Type B pancreatic cell (in vitro differentiated cells): ENCODE results near the gene MEGF11. TPM values are rescaled to one million over a fixed set of nuclear protein-coding genes. Genes with fewer than 3 reads are reported as not detected.

Experiments used
- DNase-seq: peaks from one replicate; pipeline ENCODE4 v3.0.0; 2021; ENCODE audit warnings: mixed read lengths; ENCODE audit not compliant: unreplicated experiment; ENCODE audit errors: extremely low spot score
- H3K27ac Mint-ChIP-seq: 2 replicates; pipeline ENCODE4 v1.8.0; 2021; ENCODE audit warnings: mild to moderate bottlenecking, mixed read lengths
- H3K27me3 Mint-ChIP-seq: 2 replicates; pipeline ENCODE4 v1.8.0; 2021; ENCODE audit warnings: mixed read lengths
- H3K36me3 Mint-ChIP-seq: 2 replicates; pipeline ENCODE4 v1.8.0; 2021; ENCODE audit warnings: mixed read lengths
- H3K4me1 Mint-ChIP-seq: one replicate; pipeline ENCODE4 v1.8.0; 2021; ENCODE audit warnings: mixed read lengths; ENCODE audit not compliant: unreplicated experiment
- H3K4me3 Mint-ChIP-seq: 2 replicates; pipeline ENCODE4 v1.8.0; 2021; ENCODE audit warnings: mild to moderate bottlenecking, mixed read lengths
- H3K9me3 Mint-ChIP-seq: 2 replicates; pipeline ENCODE4 v1.8.0; 2021; ENCODE audit warnings: mixed read lengths
- CTCF ChIP-seq: fragments of 200-600 bp; sonication (generic); conservative IDR thresholded peaks from 2 replicates; pipeline ENCODE4 v1.5.0; 2021; ENCODE audit warnings: antibody characterized with exemption, mild to moderate bottlenecking
- total RNA-seq: library from RNA; stranded (reverse); gene quantifications from 2 replicates; pipeline ENCODE4 v1.2.1, GENCODE V29; 2021; ENCODE audit warnings: low replicate concordance

The MEGF11 gene
- total RNA-seq, 1 donor from 2014 or later: 3.3 TPM

- peaks cover 22% of the 10 kb centered on the region for H3K4me1 Mint-ChIP-seq
- H3K27ac Mint-ChIP-seq: no peak overlapping the region
- no peak for DNase-seq
- H3K36me3 Mint-ChIP-seq: peaks cover 10% of the 10 kb centered on the region
- no peak overlapping the region for H3K4me3 Mint-ChIP-seq
- H3K9me3 Mint-ChIP-seq: no peaks in the 10 kb centered on the region
- no peak for TF ChIP-seq CTCF
- no peaks in the 10 kb centered on the region for H3K27me3 Mint-ChIP-seq
These were observed 334.2 kb downstream of the MEGF11 start for GRCh38 chr15:65919353-65919752.

DNA sequence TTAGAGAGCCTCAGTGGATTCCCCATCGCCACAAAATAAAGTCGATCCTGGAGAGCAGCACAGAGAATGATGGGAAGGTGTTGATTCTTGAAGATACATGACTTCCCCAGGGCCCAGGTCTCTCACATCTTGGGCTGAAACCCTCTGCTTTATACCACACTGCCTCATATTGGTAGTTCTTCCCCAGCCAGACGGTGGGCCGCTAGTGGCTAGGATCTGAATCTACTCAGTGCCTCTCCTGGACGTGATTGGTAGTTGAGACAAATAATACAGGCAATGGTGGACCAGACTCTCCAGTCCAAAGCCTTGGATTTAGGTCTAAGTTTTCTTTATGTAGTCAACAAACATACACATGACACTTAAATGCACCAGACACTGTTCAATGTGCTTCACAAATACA lies 334.6 kb downstream of the MEGF11 start:
- no peak for DNase-seq
- Mint-ChIP-seq H3K4me1 (peaks cover 22% of the 10 kb centered on the region), H3K27ac (no peak overlapping the region), H3K9me3 (no peaks in the 10 kb centered on the region), H3K4me3 (no peak overlapping the region), H3K27me3 (no peaks in the 10 kb centered on the region), H3K36me3 (peaks cover 10% of the 10 kb centered on the region)
- TF ChIP-seq CTCF: no peak

GRCh38 chr15:65918357-65918920 lies 335.1 kb downstream of the MEGF11 start:
- Mint-ChIP-seq H3K27ac (no peak overlapping the region), H3K36me3 (peaks cover 10% of the 10 kb centered on the region), H3K9me3 (no peaks in the 10 kb centered on the region), H3K4me1 (peaks cover 22% of the 10 kb centered on the region), H3K27me3 (no peaks in the 10 kb centered on the region), H3K4me3 (no peak overlapping the region)
- DNase-seq: no peak
- TF ChIP-seq CTCF: no peak

DNA sequence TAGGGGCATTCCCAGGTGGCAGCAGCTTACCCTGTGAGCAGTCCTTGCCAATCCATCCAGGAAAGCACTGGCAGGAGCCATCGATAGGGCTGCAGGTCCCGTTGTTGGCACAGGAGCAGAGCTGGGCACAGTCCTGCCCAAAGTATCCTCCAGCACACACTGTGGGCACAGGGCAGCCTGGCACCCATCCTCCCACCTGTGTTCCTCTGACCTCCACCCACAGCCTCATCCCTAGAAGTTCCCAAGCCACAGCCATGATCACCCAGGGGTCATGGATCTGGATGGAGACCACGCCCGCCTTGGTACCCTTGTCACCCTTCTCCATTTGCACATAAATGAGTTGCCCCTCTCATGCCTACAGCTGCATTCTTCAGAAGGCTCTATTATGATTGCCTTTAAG lies 335.6 kb downstream of the MEGF11 start:
- H3K36me3 Mint-ChIP-seq: peaks cover 10% of the 10 kb centered on the region
- no peaks in the 10 kb centered on the region for H3K27me3 Mint-ChIP-seq
- peaks cover 22% of the 10 kb centered on the region for H3K4me1 Mint-ChIP-seq
- H3K9me3 Mint-ChIP-seq: no peaks in the 10 kb centered on the region
- DNase-seq: no peak
- H3K4me3 Mint-ChIP-seq: no peak overlapping the region
- no peak for TF ChIP-seq CTCF
- no peak overlapping the region for H3K27ac Mint-ChIP-seq

- peak overlapping the region; percentile 17 for H3K4me3 Mint-ChIP-seq
- peaks cover 22% of the 10 kb centered on the region for H3K4me1 Mint-ChIP-seq
- TF ChIP-seq CTCF: no peak
- peaks cover 10% of the 10 kb centered on the region for H3K36me3 Mint-ChIP-seq
- H3K27ac Mint-ChIP-seq: no peak overlapping the region
- no peaks in the 10 kb centered on the region for H3K27me3 Mint-ChIP-seq
- no peaks in the 10 kb centered on the region for H3K9me3 Mint-ChIP-seq
- DNase-seq: no peak
These were observed 336.2 kb downstream of the MEGF11 start for GRCh38 chr15:65917407-65917756.
